Measurements from ENCODE around the gene STOM.

Gene STOM

DNA sequence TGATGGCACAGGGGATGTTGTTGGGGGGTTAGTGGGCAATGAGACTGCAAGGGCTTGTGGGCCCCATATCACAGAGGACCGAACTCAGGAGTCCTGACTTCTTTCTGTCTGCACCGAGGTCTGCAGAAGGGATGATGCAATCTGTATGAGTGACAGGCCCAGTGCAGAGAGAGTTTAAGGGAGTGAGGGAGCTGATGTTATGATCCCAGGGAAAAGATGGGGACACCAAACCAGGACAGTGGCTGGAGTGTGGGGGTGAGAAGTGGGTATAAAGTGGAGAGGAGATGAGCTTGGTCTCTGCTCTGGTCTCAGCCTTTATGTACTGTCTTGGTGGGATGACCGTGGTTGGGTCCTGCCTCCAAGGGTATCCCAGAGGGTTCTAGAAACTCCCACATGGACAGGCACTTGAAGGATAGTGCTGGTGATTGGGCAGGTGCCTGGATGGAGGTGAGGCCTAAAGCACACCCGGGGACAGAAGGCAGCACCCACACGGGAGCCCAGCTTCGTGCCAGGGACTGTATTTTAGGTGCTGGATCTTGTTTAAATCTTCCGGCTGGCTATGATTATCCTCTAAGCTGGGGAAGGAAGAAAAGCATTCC is 80.2 kb downstream of the STOM start:
- Histone ChIP-seq H4K20me1 (ENCODE audit: insufficient read depth, low read length) (no peaks in the 10 kb centered on the region), H3K4me2 (ENCODE audit: low read depth, low read length) (no peak overlapping the region), H3K9me2 (replicated peaks; ENCODE audit: insufficient read depth, low read length) (no peaks in the 10 kb centered on the region), H3K4me1 (ENCODE audit: low read length) (no peaks in the 10 kb centered on the region), H3K36me3 (replicated peaks; ENCODE audit: insufficient read depth, low read length) (no peaks in the 10 kb centered on the region), H3K4me3 (ENCODE audit: low read length) (no peak overlapping the region), H3K9me3 (replicated peaks; ENCODE audit: insufficient read depth, low read length) (no peaks in the 10 kb centered on the region), H3K27ac (ENCODE audit: low read length) (no peak overlapping the region), H3K9ac (ENCODE audit: low read length) (no peak overlapping the region), H2AFZ (ENCODE audit: low read length) (no peak overlapping the region), H3K79me2 (ENCODE audit: low read length) (no peaks in the 10 kb centered on the region), H3F3A (ENCODE audit: insufficient read depth, low read length) (no peaks in the 10 kb centered on the region), H3K27me3 (replicated peaks; ENCODE audit: insufficient read depth, low read length) (no peaks in the 10 kb centered on the region)
- TF ChIP-seq EZH2 (optimal IDR thresholded peaks at IDR 0.05; ENCODE audit: low read depth, low read length) (no peak), EZH2phosphoT487 (IDR thresholded peaks at IDR 0.05; ENCODE audit: low read length) (no peak)
- TF ChIP-seq, protein P1, sequence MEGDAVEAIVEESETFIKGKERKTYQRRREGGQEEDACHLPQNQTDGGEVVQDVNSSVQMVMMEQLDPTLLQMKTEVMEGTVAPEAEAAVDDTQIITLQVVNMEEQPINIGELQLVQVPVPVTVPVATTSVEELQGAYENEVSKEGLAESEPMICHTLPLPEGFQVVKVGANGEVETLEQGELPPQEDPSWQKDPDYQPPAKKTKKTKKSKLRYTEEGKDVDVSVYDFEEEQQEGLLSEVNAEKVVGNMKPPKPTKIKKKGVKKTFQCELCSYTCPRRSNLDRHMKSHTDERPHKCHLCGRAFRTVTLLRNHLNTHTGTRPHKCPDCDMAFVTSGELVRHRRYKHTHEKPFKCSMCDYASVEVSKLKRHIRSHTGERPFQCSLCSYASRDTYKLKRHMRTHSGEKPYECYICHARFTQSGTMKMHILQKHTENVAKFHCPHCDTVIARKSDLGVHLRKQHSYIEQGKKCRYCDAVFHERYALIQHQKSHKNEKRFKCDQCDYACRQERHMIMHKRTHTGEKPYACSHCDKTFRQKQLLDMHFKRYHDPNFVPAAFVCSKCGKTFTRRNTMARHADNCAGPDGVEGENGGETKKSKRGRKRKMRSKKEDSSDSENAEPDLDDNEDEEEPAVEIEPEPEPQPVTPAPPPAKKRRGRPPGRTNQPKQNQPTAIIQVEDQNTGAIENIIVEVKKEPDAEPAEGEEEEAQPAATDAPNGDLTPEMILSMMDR (IDR thresholded peaks at IDR 0.05; ENCODE audit: low read length): no peak
- DNase-seq: no peak

DNA sequence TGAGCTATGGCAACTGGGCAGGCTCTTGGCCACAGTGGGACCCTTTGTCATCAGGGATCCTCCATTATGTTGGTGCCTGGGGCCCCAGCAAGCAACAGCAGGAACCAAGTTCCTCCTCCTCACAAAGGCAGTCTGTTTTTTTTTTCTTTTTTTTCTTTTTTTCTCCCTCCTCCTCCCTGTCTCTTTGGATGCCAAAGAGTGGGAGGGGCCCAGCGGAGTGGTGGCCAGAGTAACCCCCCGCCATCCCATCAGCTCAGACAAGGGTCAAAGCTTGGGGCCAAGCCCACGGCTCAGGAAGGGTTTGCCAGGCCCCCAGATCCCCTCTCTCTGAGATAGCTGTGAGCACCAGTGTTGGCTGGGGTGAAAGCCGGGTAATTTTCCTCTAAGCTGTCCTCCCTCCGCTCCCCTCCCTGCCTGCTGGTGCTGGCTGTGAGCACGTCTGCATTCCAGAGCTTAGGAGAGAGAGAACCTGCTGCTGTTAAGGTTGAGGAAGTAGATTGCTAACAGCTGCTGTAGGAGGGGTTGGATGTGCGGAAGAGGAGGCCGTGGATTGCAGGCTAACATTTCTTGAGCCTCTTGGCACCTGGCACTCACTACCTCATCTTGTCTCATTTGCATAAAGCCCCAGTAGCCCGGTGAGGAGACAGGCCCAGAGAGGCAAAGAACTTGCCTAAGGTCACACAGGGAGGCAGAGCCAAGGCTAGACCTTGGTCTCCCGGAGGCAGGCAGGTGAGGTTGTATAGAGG is 80.9 kb downstream of the STOM start:
- no peak for DNase-seq
- Histone ChIP-seq H3K36me3 (replicated peaks; ENCODE audit: insufficient read depth, low read length) (no peaks in the 10 kb centered on the region), H3K27ac (ENCODE audit: low read length) (no peak overlapping the region), H2AFZ (ENCODE audit: low read length) (no peak overlapping the region), H3K4me3 (ENCODE audit: low read length) (no peak overlapping the region), H3K9me2 (replicated peaks; ENCODE audit: insufficient read depth, low read length) (no peaks in the 10 kb centered on the region), H3K9ac (ENCODE audit: low read length) (no peak overlapping the region), H4K20me1 (ENCODE audit: insufficient read depth, low read length) (no peaks in the 10 kb centered on the region), H3K4me2 (ENCODE audit: low read depth, low read length) (no peak overlapping the region), H3F3A (ENCODE audit: insufficient read depth, low read length) (no peaks in the 10 kb centered on the region), H3K4me1 (ENCODE audit: low read length) (no peaks in the 10 kb centered on the region), H3K27me3 (replicated peaks; ENCODE audit: insufficient read depth, low read length) (no peaks in the 10 kb centered on the region), H3K9me3 (replicated peaks; ENCODE audit: insufficient read depth, low read length) (no peaks in the 10 kb centered on the region), H3K79me2 (ENCODE audit: low read length) (no peaks in the 10 kb centered on the region)
- TF ChIP-seq, protein P1 (IDR thresholded peaks at IDR 0.05; ENCODE audit: low read length): no peak
- no peak for TF ChIP-seq EZH2phosphoT487 (IDR thresholded peaks at IDR 0.05; ENCODE audit: low read length)
- no peak for TF ChIP-seq EZH2 (optimal IDR thresholded peaks at IDR 0.05; ENCODE audit: low read depth, low read length)

Measured in MM.1S (cell line).